ENCODE data around the gene LIX1L.

GRCh38 chr1:145955436-145955835 lies 2.4 kb downstream of the LIX1L start:
- no peak for TF ChIP-seq EZH2 (IDR thresholded peaks at IDR 0.05)
- TF ChIP-seq POLR2AphosphoS5 (IDR thresholded peaks at IDR 0.05; ENCODE audit: borderline replicate concordance, low read depth, low read length), result no peak

Data from SK-N-MC (cell line).